Type B pancreatic cell (in vitro differentiated cells): ENCODE measurements around the gene CNPY4. TPM values are rescaled to one million over a fixed set of nuclear protein-coding genes. Genes with fewer than 3 reads are reported as not detected.
A peak's percentile ranks its signal among the peaks of the same experiment; 100 is the strongest.

Source experiments
- DNase-seq: peaks from one replicate; pipeline ENCODE4 v3.0.0; 2021; ENCODE audit warnings: mixed read lengths; ENCODE audit not compliant: unreplicated experiment; ENCODE audit errors: extremely low spot score
- H3K27ac Mint-ChIP-seq: 2 replicates; pipeline ENCODE4 v1.8.0; 2021; ENCODE audit warnings: mild to moderate bottlenecking, mixed read lengths
- H3K27me3 Mint-ChIP-seq: 2 replicates; pipeline ENCODE4 v1.8.0; 2021; ENCODE audit warnings: mixed read lengths
- H3K36me3 Mint-ChIP-seq: 2 replicates; pipeline ENCODE4 v1.8.0; 2021; ENCODE audit warnings: mixed read lengths
- H3K4me1 Mint-ChIP-seq: one replicate; pipeline ENCODE4 v1.8.0; 2021; ENCODE audit warnings: mixed read lengths; ENCODE audit not compliant: unreplicated experiment
- H3K4me3 Mint-ChIP-seq: 2 replicates; pipeline ENCODE4 v1.8.0; 2021; ENCODE audit warnings: mild to moderate bottlenecking, mixed read lengths
- H3K9me3 Mint-ChIP-seq: 2 replicates; pipeline ENCODE4 v1.8.0; 2021; ENCODE audit warnings: mixed read lengths
- total RNA-seq: library from RNA; stranded (reverse); gene quantifications from 2 replicates; pipeline ENCODE4 v1.2.1, GENCODE V29; 2021; ENCODE audit warnings: low replicate concordance
- TF ChIP-seq, protein P1 (sequence below): fragments of 200-600 bp; sonication (generic); conservative IDR thresholded peaks from 2 replicates; pipeline ENCODE4 v1.5.0; 2021; ENCODE audit warnings: antibody characterized with exemption, mild to moderate bottlenecking

The CNPY4 gene
- total RNA-seq, 1 donor from 2014 or later = 36.0 TPM

GRCh38 chr7:100106633-100107032, 12.8 kb upstream of the CNPY4 start:
- H3K4me3 Mint-ChIP-seq = no peak overlapping the region
- no peaks in the 10 kb centered on the region for H3K9me3 Mint-ChIP-seq
- no peak for DNase-seq
- H3K36me3 Mint-ChIP-seq = peaks cover 7% of the 10 kb centered on the region
- H3K27me3 Mint-ChIP-seq = no peaks in the 10 kb centered on the region
- H3K27ac Mint-ChIP-seq = no peak overlapping the region
- H3K4me1 Mint-ChIP-seq = peaks cover 8% of the 10 kb centered on the region
- TF ChIP-seq, protein P1, sequence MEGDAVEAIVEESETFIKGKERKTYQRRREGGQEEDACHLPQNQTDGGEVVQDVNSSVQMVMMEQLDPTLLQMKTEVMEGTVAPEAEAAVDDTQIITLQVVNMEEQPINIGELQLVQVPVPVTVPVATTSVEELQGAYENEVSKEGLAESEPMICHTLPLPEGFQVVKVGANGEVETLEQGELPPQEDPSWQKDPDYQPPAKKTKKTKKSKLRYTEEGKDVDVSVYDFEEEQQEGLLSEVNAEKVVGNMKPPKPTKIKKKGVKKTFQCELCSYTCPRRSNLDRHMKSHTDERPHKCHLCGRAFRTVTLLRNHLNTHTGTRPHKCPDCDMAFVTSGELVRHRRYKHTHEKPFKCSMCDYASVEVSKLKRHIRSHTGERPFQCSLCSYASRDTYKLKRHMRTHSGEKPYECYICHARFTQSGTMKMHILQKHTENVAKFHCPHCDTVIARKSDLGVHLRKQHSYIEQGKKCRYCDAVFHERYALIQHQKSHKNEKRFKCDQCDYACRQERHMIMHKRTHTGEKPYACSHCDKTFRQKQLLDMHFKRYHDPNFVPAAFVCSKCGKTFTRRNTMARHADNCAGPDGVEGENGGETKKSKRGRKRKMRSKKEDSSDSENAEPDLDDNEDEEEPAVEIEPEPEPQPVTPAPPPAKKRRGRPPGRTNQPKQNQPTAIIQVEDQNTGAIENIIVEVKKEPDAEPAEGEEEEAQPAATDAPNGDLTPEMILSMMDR = no peak

DNA sequence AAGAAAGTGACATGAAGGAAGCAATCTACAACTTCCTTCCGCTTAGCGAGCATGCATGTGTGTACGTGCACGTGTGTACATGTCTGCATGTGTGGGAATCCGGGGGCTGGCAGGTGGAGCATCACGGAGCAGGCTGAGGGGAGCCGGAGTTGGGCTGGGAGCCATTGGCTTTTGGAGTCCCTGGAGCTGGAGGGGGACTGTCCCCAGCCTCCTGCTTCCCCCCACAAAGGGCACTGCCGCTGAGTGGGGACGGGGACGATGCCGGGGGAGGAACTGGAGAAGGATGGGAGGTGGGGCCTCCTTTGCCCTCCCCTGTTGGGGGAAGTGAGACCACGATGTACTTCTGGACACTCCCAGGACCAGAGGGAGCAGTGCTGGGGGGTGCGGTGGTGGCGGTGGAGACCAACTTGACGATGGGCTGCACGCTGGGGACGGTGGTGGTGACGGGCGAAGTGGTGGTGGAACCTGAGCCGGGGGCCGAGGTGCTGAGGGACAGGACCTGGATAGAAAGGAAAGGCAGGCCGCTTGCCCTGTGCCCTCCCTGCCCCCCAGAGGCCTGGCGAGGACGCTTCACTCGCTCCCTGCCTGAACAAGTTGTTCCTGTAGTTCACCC, 12.2 kb upstream of the CNPY4 start:
- Mint-ChIP-seq H3K9me3 (no peaks in the 10 kb centered on the region), H3K27ac (no peak overlapping the region), H3K36me3 (peaks cover 7% of the 10 kb centered on the region), H3K4me1 (peaks cover 8% of the 10 kb centered on the region), H3K27me3 (no peaks in the 10 kb centered on the region), H3K4me3 (no peak overlapping the region)
- no peak for DNase-seq
- TF ChIP-seq, protein P1 = no peak

GRCh38 chr7:100107890-100108289, 11.5 kb upstream of the CNPY4 start:
- Mint-ChIP-seq H3K36me3 (peaks cover 7% of the 10 kb centered on the region), H3K4me3 (no peak overlapping the region), H3K27me3 (no peaks in the 10 kb centered on the region), H3K9me3 (no peaks in the 10 kb centered on the region), H3K27ac (no peak overlapping the region), H3K4me1 (peaks cover 4% of the 10 kb centered on the region)
- no peak for DNase-seq
- TF ChIP-seq, protein P1 = no peak

DNA sequence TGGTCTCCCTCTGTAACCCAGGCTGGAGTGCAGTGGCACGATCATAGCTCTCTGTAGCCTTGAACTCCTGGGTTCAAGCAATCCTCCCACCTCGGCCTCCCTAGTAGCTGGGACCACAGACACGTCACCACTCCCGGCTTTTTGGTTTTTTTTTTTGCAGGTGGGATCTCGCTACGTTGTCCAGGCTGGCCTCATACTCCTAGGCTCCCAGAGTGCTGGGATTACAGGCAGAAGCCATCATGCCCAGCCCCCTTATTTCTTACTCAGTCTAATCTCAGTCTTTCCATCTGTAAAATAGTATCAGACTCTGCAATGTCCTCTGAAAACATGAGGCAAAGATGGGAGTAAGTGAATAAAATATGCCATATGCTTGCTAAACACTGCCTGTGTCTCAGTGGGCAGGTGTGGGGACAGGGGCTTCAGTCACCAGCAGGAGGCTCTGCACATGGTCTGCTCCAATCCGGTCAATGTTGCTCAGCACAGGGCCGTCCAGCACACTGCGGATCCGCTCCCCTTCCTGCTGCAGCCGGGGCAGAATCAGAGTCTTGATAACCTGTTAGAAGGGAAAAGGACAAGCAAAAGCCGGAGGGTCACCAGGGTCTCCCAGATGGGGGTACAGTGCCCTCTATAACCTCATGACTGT, 9.8 kb upstream of the CNPY4 start:
- peaks cover 7% of the 10 kb centered on the region for H3K36me3 Mint-ChIP-seq
- H3K27me3 Mint-ChIP-seq = no peaks in the 10 kb centered on the region
- no peaks in the 10 kb centered on the region for H3K4me1 Mint-ChIP-seq
- no peaks in the 10 kb centered on the region for H3K9me3 Mint-ChIP-seq
- TF ChIP-seq, protein P1 = peak; percentile 26
- DNase-seq = no peak
- no peak overlapping the region for H3K27ac Mint-ChIP-seq
- no peak overlapping the region for H3K4me3 Mint-ChIP-seq

DNA sequence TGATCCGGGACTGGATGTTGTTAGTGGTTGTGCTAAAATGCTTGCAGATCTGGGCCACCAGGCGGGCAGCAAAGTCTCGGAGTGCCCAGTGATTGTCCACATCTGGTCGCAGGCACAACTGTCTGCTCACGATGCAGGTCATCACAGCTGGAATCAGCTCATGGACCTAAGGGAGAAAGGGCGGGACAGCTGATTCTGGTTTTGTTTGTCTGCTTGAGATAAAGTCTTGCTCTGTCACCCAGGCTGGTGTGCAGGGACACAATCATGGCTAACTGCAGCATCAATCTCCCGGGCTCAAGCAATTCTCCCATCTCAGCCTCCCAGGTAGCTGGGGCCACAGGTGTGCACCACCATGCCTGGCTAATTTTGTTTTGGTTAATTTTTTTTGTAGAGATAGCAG, 8.3 kb upstream of the CNPY4 start:
- Mint-ChIP-seq H3K4me3 (no peak overlapping the region), H3K9me3 (no peaks in the 10 kb centered on the region), H3K27me3 (no peaks in the 10 kb centered on the region), H3K27ac (no peak overlapping the region), H3K4me1 (no peaks in the 10 kb centered on the region), H3K36me3 (peaks cover 11% of the 10 kb centered on the region)
- TF ChIP-seq, protein P1 = no peak
- no peak for DNase-seq
